DND-41 (cell line): ENCODE data around the gene MSTO1.

Source experiments
- ATAC-seq: fragments of 200-7000 bp; cut with Tn5 transposase; 3 replicates; pipeline ENCODE4 v1.9.1; 2021; ENCODE audit warnings: low read depth; ENCODE audit not compliant: insufficient read depth
- DNase-seq: peaks from one replicate; pipeline ENCODE4 v3.0.0-alpha.2; 2020
- H2AFZ ChIP-seq: 2 replicates; pipeline ENCODE4 v1.6.0; 2012; ENCODE audit warnings: low read depth, low read length
- H3K27ac ChIP-seq: 2 replicates; pipeline ENCODE4 v1.5.1; 2012; ENCODE audit warnings: low read length, inconsistent platforms
- H3K27me3 ChIP-seq: fragments of 200-600 bp; sonication (generic); 2 replicates; pipeline ENCODE4 v1.6.0; 2012; ENCODE audit warnings: low read length, mild to moderate bottlenecking, inconsistent platforms; ENCODE audit not compliant: insufficient read depth, poor library complexity
- H3K36me3 ChIP-seq: 2 replicates; pipeline ENCODE4 v1.5.1; 2012; ENCODE audit warnings: low read length, inconsistent platforms; ENCODE audit not compliant: insufficient read depth
- H3K4me1 ChIP-seq: 2 replicates; pipeline ENCODE4 v1.5.1; 2012; ENCODE audit warnings: mild to moderate bottlenecking, low read length; ENCODE audit not compliant: insufficient read depth
- H3K4me2 ChIP-seq: 2 replicates; pipeline ENCODE4 v1.6.0; 2012; ENCODE audit warnings: mild to moderate bottlenecking, moderate library complexity, low read length, inconsistent platforms; ENCODE audit not compliant: insufficient read depth
- H3K4me3 ChIP-seq, 2 experiments: fragments of 200-600 bp in 1 of 2; shearing (Covaris generic) in 1 of 2; 2 replicates each; pipeline ENCODE4 v1.5.1; 2012 to 2016; ENCODE audit warnings: inconsistent platforms in 2 of 2, low read length in 2 of 2, mild to moderate bottlenecking in 2 of 2, low read depth in 1 of 2, moderate library complexity in 1 of 2
- H3K79me2 ChIP-seq: 2 replicates; pipeline ENCODE4 v1.6.0; 2012; ENCODE audit warnings: low read length, inconsistent platforms; ENCODE audit not compliant: insufficient read depth
- H3K9ac ChIP-seq: 2 replicates; pipeline ENCODE4 v1.6.0; 2012; ENCODE audit warnings: low read depth, mild to moderate bottlenecking, inconsistent platforms, low read length, moderate library complexity
- H3K9me3 ChIP-seq: 2 replicates; pipeline ENCODE4 v1.5.1; 2012; ENCODE audit warnings: low read length, moderate library complexity, mild to moderate bottlenecking, inconsistent platforms; ENCODE audit not compliant: insufficient read depth, severe bottlenecking
- H4K20me1 ChIP-seq: 2 replicates; pipeline ENCODE4 v1.6.0; 2012; ENCODE audit warnings: low read length; ENCODE audit not compliant: insufficient read depth
- CTCF ChIP-seq: IDR thresholded peaks from 2 replicates; pipeline ENCODE4 v1.5.1; 2012; ENCODE audit warnings: borderline replicate concordance, low read length, moderate library complexity, mild to moderate bottlenecking; ENCODE audit not compliant: poor library complexity, severe bottlenecking; ENCODE audit errors: extremely low read depth
- EZH2 ChIP-seq: IDR thresholded peaks from 3 replicates; pipeline ENCODE4 v1.6.1; 2012; ENCODE audit warnings: borderline replicate concordance, low read depth, mild to moderate bottlenecking, moderate library complexity, low read length, inconsistent platforms; ENCODE audit not compliant: severe bottlenecking

Gene MSTO1

GRCh38 chr1:155645648-155646047 lies 35.6 kb downstream of the MSTO1 start:
- no peak overlapping the region for H3K4me2 ChIP-seq
- no peak overlapping the region for H3K9ac ChIP-seq
- DNase-seq, result no peak
- no peaks in the 10 kb centered on the region for H3K36me3 ChIP-seq
- ATAC-seq, result no peak
- H3K79me2 ChIP-seq, result no peaks in the 10 kb centered on the region
- H3K4me3 ChIP-seq, result no peak overlapping the region
- TF ChIP-seq EZH2, result no peak
- no peak for TF ChIP-seq CTCF
- peak overlapping the region; percentile 9; the same call in 1 of the 2 replicates for H2AFZ ChIP-seq
- no peaks in the 10 kb centered on the region for H3K4me1 ChIP-seq
- H4K20me1 ChIP-seq, result no peaks in the 10 kb centered on the region
- no peak overlapping the region for H3K27ac ChIP-seq
- H3K9me3 ChIP-seq, result peaks cover 27% of the 10 kb centered on the region
- no peaks in the 10 kb centered on the region for H3K27me3 ChIP-seq

GRCh38 chr1:155646307-155646706 lies 36.3 kb downstream of the MSTO1 start:
- DNase-seq, result no peak
- no peak for ATAC-seq
- H3K9me3 ChIP-seq, result peaks cover 25% of the 10 kb centered on the region
- no peaks in the 10 kb centered on the region for H4K20me1 ChIP-seq
- no peak overlapping the region for H3K4me2 ChIP-seq
- H3K4me3 ChIP-seq, result no peak overlapping the region
- H2AFZ ChIP-seq, result no peak overlapping the region
- no peaks in the 10 kb centered on the region for H3K79me2 ChIP-seq
- H3K4me1 ChIP-seq, result no peaks in the 10 kb centered on the region
- no peak for TF ChIP-seq CTCF
- no peak for TF ChIP-seq EZH2
- no peak overlapping the region for H3K27ac ChIP-seq
- no peak overlapping the region for H3K9ac ChIP-seq
- no peaks in the 10 kb centered on the region for H3K36me3 ChIP-seq
- no peaks in the 10 kb centered on the region for H3K27me3 ChIP-seq

GRCh38 chr1:155648207-155649147 lies 38.5 kb downstream of the MSTO1 start:
- no peaks in the 10 kb centered on the region for H3K36me3 ChIP-seq
- H3K79me2 ChIP-seq, result no peaks in the 10 kb centered on the region
- H3K4me3 ChIP-seq, result no peak overlapping the region
- no peak overlapping the region for H3K9ac ChIP-seq
- ATAC-seq, result no peak
- no peak for DNase-seq
- H2AFZ ChIP-seq, result no peak overlapping the region
- H3K27me3 ChIP-seq, result no peaks in the 10 kb centered on the region
- no peaks in the 10 kb centered on the region for H3K4me1 ChIP-seq
- no peak overlapping the region for H3K4me2 ChIP-seq
- H3K9me3 ChIP-seq, result peaks cover 8% of the 10 kb centered on the region
- H3K27ac ChIP-seq, result no peak overlapping the region
- H4K20me1 ChIP-seq, result no peaks in the 10 kb centered on the region
- TF ChIP-seq EZH2 (no peak), CTCF (no peak)
